B cell (primary cell): ENCODE data around the gene C12orf75. TPM values are rescaled to one million over a fixed set of nuclear protein-coding genes. Genes with fewer than 3 reads are reported as not detected.

Experiments
- ATAC-seq: fragments of 200-7000 bp; cut with Tn5 transposase; one replicate; pipeline ENCODE4 v1.10.0; 2021; ENCODE audit warnings: low read depth, mild to moderate bottlenecking, moderate number of reproducible peaks, moderate library complexity
- CTCF ChIA-PET: fragments of 350-600 bp; sonication (Branson Sonifier 250); formaldehyde crosslinking; loops from one replicate; lab custom pipeline; 2021; ENCODE audit warnings: antibody characterized with exemption, inconsistent platforms; lab: Charles Lee
- POLR2A ChIA-PET: fragments of 350-600 bp; sonication (Branson Sonifier 250); formaldehyde crosslinking; loops from one replicate; lab custom pipeline; 2021; ENCODE audit warnings: antibody characterized with exemption; lab: Charles Lee
- DNase-seq: peaks from one replicate; pipeline ENCODE4 v3.0.0; 2013
- H2AFZ ChIP-seq: 2 replicates; pipeline ENCODE4 v1.6.1; 2012; ENCODE audit warnings: mild to moderate bottlenecking, low read depth, low read length; ENCODE audit not compliant: insufficient read depth, poor library complexity, severe bottlenecking
- H3K27ac ChIP-seq, 2 donors: 1 replicate in 1 of 2; 2 replicates in 1 of 2; pipeline ENCODE4 v1.5.1; 2012 to 2013; ENCODE audit warnings: low read length in 2 of 2, mild to moderate bottlenecking in 2 of 2, moderate library complexity in 1 of 2
- H3K27me3 ChIP-seq, 4 experiments: fragments of 200-600 bp in 1 of 4; sonication (generic) in 1 of 4; replicated peaks in 1 of 4; 1 replicate in 2 of 4; 2 replicates in 2 of 4; pipeline versions ENCODE4 v1.6.1 to v1.7.0; 2013 to 2016; ENCODE audit warnings: low read length in 3 of 4, mild to moderate bottlenecking in 2 of 4, mixed read lengths in 1 of 4, moderate library complexity in 1 of 4; ENCODE audit not compliant: insufficient read depth in 4 of 4, control insufficient read depth in 3 of 4; ENCODE audit errors: control extremely low read depth in 1 of 4
- H3K36me3 ChIP-seq, 2 experiments: replicated peaks in 1 of 2; 1 replicate in 1 of 2; 2 replicates in 1 of 2; pipeline versions ENCODE4 v1.6.1 to v1.7.1; 2013; ENCODE audit warnings: low read length in 1 of 2; ENCODE audit not compliant: insufficient read depth in 2 of 2, control insufficient read depth in 1 of 2; ENCODE audit errors: control extremely low read depth in 1 of 2, extremely low read depth in 1 of 2
- H3K4me1 ChIP-seq, 2 donors: fragments of 200-600 bp in 1 of 2; sonication (generic) in 1 of 2; 1 replicate in 1 of 2; 2 replicates in 1 of 2; pipeline versions ENCODE4 v1.5.1 to v1.6.1; 2013 to 2017; ENCODE audit warnings: low read length in 2 of 2; ENCODE audit not compliant: control insufficient read depth in 2 of 2, insufficient read depth in 2 of 2
- H3K4me2 ChIP-seq: replicated peaks from 2 replicates; pipeline ENCODE3; 2012; ENCODE audit warnings: mild to moderate bottlenecking, low read depth, low read length; ENCODE audit not compliant: poor library complexity, severe bottlenecking
- H3K4me3 ChIP-seq, 5 experiments: fragments of 200-600 bp in 1 of 5; sonication (generic) in 1 of 5; 1 replicate in 3 of 5; 2 replicates in 2 of 5; pipeline versions ENCODE4 v1.5.1 to v1.7.0; 2011 to 2016; ENCODE audit warnings: low read length in 4 of 5, mild to moderate bottlenecking in 4 of 5, low read depth in 2 of 5, control low read depth in 1 of 5, moderate library complexity in 1 of 5; ENCODE audit not compliant: insufficient read depth in 1 of 5; ENCODE audit errors: control extremely low read depth in 1 of 5, extremely low read depth in 1 of 5
- H3K79me2 ChIP-seq: fragments of 200-600 bp; sonication (generic); one replicate; pipeline ENCODE4 v1.6.0; 2016; ENCODE audit warnings: low read length; ENCODE audit not compliant: control insufficient read depth, insufficient read depth
- H3K9ac ChIP-seq: fragments of 200-600 bp; sonication (generic); 2 replicates; pipeline ENCODE4 v1.6.1; 2017; ENCODE audit warnings: mild to moderate bottlenecking, low read length, moderate library complexity
- H3K9me3 ChIP-seq, 3 donors: one replicate each; pipeline versions ENCODE4 v1.6.1 to v1.7.1; 2013; ENCODE audit warnings: low read length in 2 of 3; ENCODE audit not compliant: control insufficient read depth in 2 of 3, insufficient read depth in 1 of 3; ENCODE audit errors: control extremely low read depth in 1 of 3
- H4K20me1 ChIP-seq: 2 replicates; pipeline ENCODE4 v1.6.0; 2012; ENCODE audit warnings: mild to moderate bottlenecking, low read length; ENCODE audit not compliant: insufficient read depth, control insufficient read depth, poor library complexity, severe bottlenecking
- H3K27ac Mint-ChIP-seq: one replicate; pipeline ENCODE4 v1.8.0; 2021; ENCODE audit warnings: mixed read lengths
- H3K27me3 Mint-ChIP-seq: one replicate; pipeline ENCODE4 v1.8.0; 2021; ENCODE audit warnings: mixed read lengths
- H3K4me1 Mint-ChIP-seq: one replicate; pipeline ENCODE4 v1.8.0; 2021; ENCODE audit warnings: mixed read lengths
- H3K4me3 Mint-ChIP-seq: one replicate; pipeline ENCODE4 v1.8.0; 2021; ENCODE audit warnings: mixed read lengths
- H3K9me3 Mint-ChIP-seq: one replicate; pipeline ENCODE4 v1.8.0; 2022; ENCODE audit warnings: mixed read lengths; ENCODE audit not compliant: insufficient read depth
- CTCF ChIP-seq: fragments of 200-600 bp; IDR thresholded peaks from one replicate; pipeline ENCODE4 v1.8.0; 2022; ENCODE audit warnings: antibody characterized with exemption, mild to moderate bottlenecking
- EZH2 ChIP-seq: IDR thresholded peaks from 2 replicates; pipeline ENCODE4 v1.6.1; 2012; ENCODE audit warnings: borderline replicate concordance, low read depth, mild to moderate bottlenecking, moderate library complexity, low read length; ENCODE audit not compliant: insufficient read depth, poor library complexity, severe bottlenecking
- WGBS: methylation state at CpG from one replicate; pipeline ENCODE4 v1.1.5; 2013; ENCODE audit warnings: missing lambda C conversion rate; ENCODE audit not compliant: insufficient coverage; 5-methylcytosine and 5-hydroxymethylcytosine counted together
- intact Hi-C: fragments of 100-400 bp; cut with micrococcal nuclease; formaldehyde crosslinking; loops from one replicate; pipeline ENCODE4 v1.10.0; 2022
- polyA plus RNA-seq: library from polyadenylated mRNA; depleted of rRNA; stranded (reverse); fragments of >200 nt; gene quantifications from 2 replicates; pipeline ENCODE4 v1.2.3, GENCODE V29; 2012
- total RNA-seq, 2 donors: library from RNA; stranded (reverse); fragments of 120-200 nt in 1 of 2; gene quantifications; 1 replicate in 1 of 2; 2 replicates in 1 of 2; pipeline versions ENCODE4 v1.2.3 to v1.2.4, GENCODE V29; 2013 to 2022

The C12orf75 gene
- total and polyA plus RNA-seq, 2 donors (not counting 1 experiment from before 2014, with no cell fraction given): 8.5 to 12.9 TPM

- no peak for DNase-seq
- peaks cover 0 to 3% (median 2%) of the 10 kb centered on the region in 3 donors for H3K9me3 ChIP-seq
- CTCF ChIA-PET: no interaction called here
- H3K36me3 ChIP-seq: no peaks in the 10 kb centered on the region
- H3K4me3 ChIP-seq: no peak overlapping the region
- H3K27me3 ChIP-seq: no peaks in the 10 kb centered on the region
- H3K4me1 ChIP-seq: no peaks in the 10 kb centered on the region
- H3K79me2 ChIP-seq: no peaks in the 10 kb centered on the region
- Mint-ChIP-seq H3K4me3 (no peak overlapping the region), H3K4me1 (no peaks in the 10 kb centered on the region), H3K27ac (no peak overlapping the region), H3K27me3 (no peaks in the 10 kb centered on the region), H3K9me3 (peaks cover 14% of the 10 kb centered on the region)
- 100% methylated on average over 1 of the region's 4 CpGs for WGBS
- no peak overlapping the region for H3K27ac ChIP-seq
- ATAC-seq: no peak
- TF ChIP-seq CTCF: peak; percentile 18
- no peak for TF ChIP-seq EZH2
- no peaks in the 10 kb centered on the region for H4K20me1 ChIP-seq
- H2AFZ ChIP-seq: no peak overlapping the region
- intact Hi-C loops: no loop called here
- H3K9ac ChIP-seq: no peak overlapping the region
- POLR2A ChIA-PET: no interaction called here
- H3K4me2 ChIP-seq: no peak overlapping the region
These were observed 13.3 kb upstream of the C12orf75 start for GRCh38 chr12:105316931-105317852.
